ENCODE data around the gene SORCS2.

SORCS2 gene

DNA sequence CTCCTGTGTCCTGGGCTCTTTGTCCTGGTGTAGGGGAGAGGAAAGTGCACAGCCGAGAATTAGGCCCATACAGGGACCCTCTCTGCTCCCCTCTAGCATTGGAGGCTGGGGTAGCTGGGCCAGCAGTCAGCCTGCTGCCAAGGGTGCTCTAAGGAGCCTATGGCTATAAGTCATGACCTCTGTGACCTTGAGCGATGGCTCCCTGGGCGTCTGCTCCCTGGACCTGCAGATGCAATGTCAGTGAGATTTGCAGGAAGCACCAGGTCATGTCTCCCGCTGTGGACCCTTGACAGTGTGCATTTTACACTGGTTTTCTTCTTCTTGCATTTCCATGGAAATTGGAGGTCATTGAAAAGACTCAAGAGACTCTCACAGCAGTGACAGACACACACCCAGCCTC is 476.5 kb downstream of the SORCS2 start:
- TF ChIP-seq, protein P1, sequence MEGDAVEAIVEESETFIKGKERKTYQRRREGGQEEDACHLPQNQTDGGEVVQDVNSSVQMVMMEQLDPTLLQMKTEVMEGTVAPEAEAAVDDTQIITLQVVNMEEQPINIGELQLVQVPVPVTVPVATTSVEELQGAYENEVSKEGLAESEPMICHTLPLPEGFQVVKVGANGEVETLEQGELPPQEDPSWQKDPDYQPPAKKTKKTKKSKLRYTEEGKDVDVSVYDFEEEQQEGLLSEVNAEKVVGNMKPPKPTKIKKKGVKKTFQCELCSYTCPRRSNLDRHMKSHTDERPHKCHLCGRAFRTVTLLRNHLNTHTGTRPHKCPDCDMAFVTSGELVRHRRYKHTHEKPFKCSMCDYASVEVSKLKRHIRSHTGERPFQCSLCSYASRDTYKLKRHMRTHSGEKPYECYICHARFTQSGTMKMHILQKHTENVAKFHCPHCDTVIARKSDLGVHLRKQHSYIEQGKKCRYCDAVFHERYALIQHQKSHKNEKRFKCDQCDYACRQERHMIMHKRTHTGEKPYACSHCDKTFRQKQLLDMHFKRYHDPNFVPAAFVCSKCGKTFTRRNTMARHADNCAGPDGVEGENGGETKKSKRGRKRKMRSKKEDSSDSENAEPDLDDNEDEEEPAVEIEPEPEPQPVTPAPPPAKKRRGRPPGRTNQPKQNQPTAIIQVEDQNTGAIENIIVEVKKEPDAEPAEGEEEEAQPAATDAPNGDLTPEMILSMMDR (IDR thresholded peaks at IDR 0.05; ENCODE audit: low read depth, low read length, missing control alignments), result no peak
- H3K36me3 ChIP-seq (replicated peaks), result no peaks in the 10 kb centered on the region
- H3K4me3 ChIP-seq (ENCODE audit: low read depth, low read length), result no peak overlapping the region
- H3K27ac ChIP-seq, result no peak overlapping the region
- H3K27me3 ChIP-seq (replicated peaks), result peaks cover 2% of the 10 kb centered on the region
- in situ Hi-C loops (cut with HindIII; ENCODE audit: low pct_ligation_motif_present, low sequenced_read_pairs), result no loop called here
- DNase-seq, result no peak

DNA sequence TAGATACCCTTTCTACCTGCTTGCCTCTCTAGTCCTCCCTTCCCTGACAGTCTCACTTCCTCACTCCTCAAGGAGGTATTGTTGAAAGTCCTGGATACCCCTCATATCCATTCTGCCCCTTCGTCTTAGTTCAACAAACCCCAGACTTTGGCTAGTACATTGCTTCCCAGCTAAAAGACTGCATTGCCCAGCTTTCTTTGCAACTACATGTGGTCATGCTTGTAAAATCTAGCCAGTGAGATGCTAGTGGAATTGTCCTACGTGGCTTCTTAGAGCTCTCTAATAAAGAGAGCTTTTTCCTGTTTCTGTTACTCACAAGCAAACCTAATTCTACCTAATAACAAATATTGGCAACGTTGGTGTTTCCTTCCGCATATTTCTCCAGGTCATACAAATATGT is 480.3 kb downstream of the SORCS2 start:
- TF ChIP-seq, protein P1 (IDR thresholded peaks at IDR 0.05; ENCODE audit: low read depth, low read length, missing control alignments), result no peak
- in situ Hi-C loops (cut with HindIII; ENCODE audit: low pct_ligation_motif_present, low sequenced_read_pairs), result no loop called here

DNA sequence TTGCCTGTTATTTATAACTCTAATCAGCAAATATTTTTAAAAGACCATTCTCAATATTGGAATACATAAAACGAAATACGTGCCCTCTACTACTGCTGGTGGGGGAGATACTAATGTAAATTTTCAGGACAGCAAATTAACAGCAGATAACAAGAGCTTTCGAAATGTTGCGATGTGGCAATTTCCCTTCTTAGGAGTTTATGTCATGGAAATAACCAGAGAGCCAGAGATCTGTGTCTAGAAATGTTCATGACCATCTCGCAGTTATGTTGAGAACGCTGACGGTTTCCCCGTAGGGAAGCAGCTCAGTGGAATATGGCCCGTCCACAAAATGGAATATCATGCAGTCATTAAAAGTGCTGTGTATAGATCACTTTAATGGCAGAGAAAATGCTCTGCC is 480.8 kb downstream of the SORCS2 start:
- DNase-seq, result no peak
- TF ChIP-seq, protein P1 (IDR thresholded peaks at IDR 0.05; ENCODE audit: low read depth, low read length, missing control alignments), result no peak
- Histone ChIP-seq H3K27ac (no peak overlapping the region), H3K27me3 (replicated peaks) (peaks cover 2% of the 10 kb centered on the region), H3K36me3 (replicated peaks) (no peaks in the 10 kb centered on the region), H3K4me3 (ENCODE audit: low read depth, low read length) (no peak overlapping the region)
- in situ Hi-C loops (cut with HindIII; ENCODE audit: low pct_ligation_motif_present, low sequenced_read_pairs), result no loop called here

More for the DNA sequence above, 480.3 kb downstream of the SORCS2 start:
- Histone ChIP-seq H3K36me3 (replicated peaks) (no peaks in the 10 kb centered on the region), H3K4me3 (ENCODE audit: low read depth, low read length) (no peak overlapping the region), H3K27me3 (replicated peaks) (peaks cover 2% of the 10 kb centered on the region), H3K27ac (no peak overlapping the region)
- no peak for DNase-seq

DNA sequence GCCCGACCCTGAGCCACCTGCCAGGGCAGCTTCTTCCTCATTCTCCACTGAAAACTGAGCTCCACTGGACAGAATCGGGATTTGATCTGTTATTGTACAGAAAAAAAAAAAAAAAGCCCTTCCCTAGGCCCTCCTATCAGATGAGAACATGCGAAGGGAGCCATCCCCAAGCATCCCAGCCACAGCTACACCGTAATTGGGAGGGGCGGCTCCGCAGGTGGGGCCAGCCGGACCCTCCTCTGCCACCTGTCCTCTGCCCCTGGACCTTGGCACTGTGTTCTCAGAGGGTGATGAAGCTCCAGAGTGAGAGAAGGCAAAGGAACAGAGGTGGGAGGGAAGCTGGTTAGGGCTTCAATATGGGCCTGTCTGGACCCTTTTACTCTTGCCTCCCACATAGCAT is 482.4 kb downstream of the SORCS2 start:
- no peak for DNase-seq
- TF ChIP-seq, protein P1 (IDR thresholded peaks at IDR 0.05; ENCODE audit: low read depth, low read length, missing control alignments), result no peak
- in situ Hi-C loops (cut with HindIII; ENCODE audit: low pct_ligation_motif_present, low sequenced_read_pairs), result no loop called here
- Histone ChIP-seq H3K4me3 (ENCODE audit: low read depth, low read length) (no peak overlapping the region), H3K36me3 (replicated peaks) (no peaks in the 10 kb centered on the region), H3K27ac (no peak overlapping the region), H3K27me3 (replicated peaks) (peaks cover 2% of the 10 kb centered on the region)

DNA sequence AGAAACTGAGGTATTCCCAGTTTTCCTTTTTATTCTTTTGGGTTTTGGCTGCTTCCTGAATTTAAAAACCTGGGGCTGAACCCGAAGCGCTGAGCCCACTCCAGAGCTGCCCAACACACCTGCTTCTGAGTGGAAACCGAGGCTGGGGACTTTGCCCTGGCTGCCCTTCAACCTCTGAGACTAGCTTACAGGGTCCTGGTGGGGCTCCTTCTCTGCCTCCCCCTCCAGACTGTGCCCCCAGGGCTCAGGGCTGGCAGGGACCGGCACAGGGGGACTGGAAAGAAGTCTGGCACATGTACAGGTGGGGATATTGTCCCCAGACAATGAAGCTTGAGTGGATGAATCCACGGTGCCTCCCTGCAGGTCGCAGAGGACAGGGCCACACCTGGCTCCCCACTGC is 482.8 kb downstream of the SORCS2 start:
- Histone ChIP-seq H3K27me3 (replicated peaks) (peaks cover 3% of the 10 kb centered on the region), H3K27ac (no peak overlapping the region), H3K36me3 (replicated peaks) (no peaks in the 10 kb centered on the region), H3K4me3 (ENCODE audit: low read depth, low read length) (no peak overlapping the region)
- TF ChIP-seq, protein P1 (IDR thresholded peaks at IDR 0.05; ENCODE audit: low read depth, low read length, missing control alignments), result no peak
- in situ Hi-C loops (cut with HindIII; ENCODE audit: low pct_ligation_motif_present, low sequenced_read_pairs), result no loop called here
- no peak for DNase-seq

DNA sequence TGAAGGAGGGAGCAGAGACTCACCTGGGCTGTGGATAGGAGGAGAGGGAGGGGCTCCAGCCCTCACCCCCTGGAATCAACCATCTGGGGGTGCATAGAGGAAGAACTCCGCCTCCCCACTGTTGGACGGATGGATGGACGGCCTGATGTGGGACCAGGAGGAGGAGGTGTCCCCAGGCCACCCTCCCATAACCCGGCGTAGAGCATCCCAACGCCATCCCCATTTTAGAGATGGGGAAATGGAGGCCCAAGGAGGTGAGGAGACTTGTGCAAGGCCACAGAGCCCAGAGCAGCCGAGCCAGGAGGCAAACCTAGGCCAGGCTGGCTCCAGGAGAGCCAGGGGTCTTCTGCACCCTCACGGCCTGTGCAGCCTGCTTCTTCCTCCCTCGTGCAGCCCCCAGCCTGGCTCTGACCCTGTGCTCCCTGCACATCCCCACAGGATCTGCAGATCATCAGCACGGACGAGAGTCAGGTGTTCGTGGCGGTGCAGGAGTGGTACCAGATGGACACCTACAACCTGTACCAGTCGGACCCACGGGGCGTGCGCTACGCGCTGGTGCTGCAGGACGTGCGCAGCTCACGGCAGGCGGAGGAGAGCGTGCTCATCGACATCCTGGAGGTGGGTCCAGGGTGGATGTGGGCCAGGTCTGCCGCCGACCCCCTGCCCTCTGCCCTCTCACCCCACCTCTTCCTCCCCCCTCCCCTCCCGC is 483.4 kb downstream of the SORCS2 start:
- no peak for DNase-seq
- Histone ChIP-seq H3K36me3 (replicated peaks) (no peaks in the 10 kb centered on the region), H3K27me3 (replicated peaks) (peaks cover 6% of the 10 kb centered on the region), H3K27ac (no peak overlapping the region), H3K4me3 (ENCODE audit: low read depth, low read length) (no peak overlapping the region)
- in situ Hi-C loops (cut with HindIII; ENCODE audit: low pct_ligation_motif_present, low sequenced_read_pairs), result no loop called here
- TF ChIP-seq, protein P1 (IDR thresholded peaks at IDR 0.05; ENCODE audit: low read depth, low read length, missing control alignments), result no peak

Measured in brain microvascular endothelial cell (primary cell).